Central memory CD8-positive, alpha-beta T cell (primary cell): ENCODE measurements around the gene CA6.

Experiments used
- ATAC-seq: fragments of 150-1000 bp; cut with Tn5 transposase; replicated peaks from 2 replicates; pipeline ENCODE4 v1.10.0; 2022; ENCODE audit warnings: mild to moderate bottlenecking, moderate FRiP score, moderate number of reproducible peaks; ENCODE audit not compliant: poor library complexity, severe bottlenecking; ENCODE audit errors: extremely low read depth
- DNase-seq, 2 donors: peaks; one replicate each; pipeline ENCODE4 v3.0.0; 2021; ENCODE audit warnings: low spot score in 2 of 2
- H3K27ac Mint-ChIP-seq: one replicate; pipeline ENCODE4 v1.8.0; 2022; ENCODE audit warnings: low read depth, mild to moderate bottlenecking, moderate library complexity, mixed read lengths
- H3K27me3 Mint-ChIP-seq: one replicate; pipeline ENCODE4 v1.8.0; 2022; ENCODE audit warnings: mixed read lengths
- H3K36me3 Mint-ChIP-seq: one replicate; pipeline ENCODE4 v1.8.0; 2022; ENCODE audit warnings: mild to moderate bottlenecking, moderate library complexity, mixed read lengths; ENCODE audit not compliant: insufficient read depth
- H3K4me1 Mint-ChIP-seq: one replicate; pipeline ENCODE4 v1.8.0; 2022; ENCODE audit warnings: mixed read lengths
- H3K4me3 Mint-ChIP-seq: one replicate; pipeline ENCODE4 v1.8.0; 2022; ENCODE audit warnings: mild to moderate bottlenecking, moderate library complexity, mixed read lengths
- H3K9me3 Mint-ChIP-seq: one replicate; pipeline ENCODE4 v1.8.0; 2022; ENCODE audit warnings: mixed read lengths

Gene CA6

GRCh38 chr1:9004700-9005394 is 59.2 kb downstream of the CA6 start:
- H3K9me3 Mint-ChIP-seq = no peaks in the 10 kb centered on the region
- H3K27ac Mint-ChIP-seq = no peak overlapping the region
- H3K4me3 Mint-ChIP-seq = no peak overlapping the region

GRCh38 chr1:9005395-9005708 is 59.7 kb downstream of the CA6 start:
- no peaks in the 10 kb centered on the region for H3K36me3 Mint-ChIP-seq
- H3K4me1 Mint-ChIP-seq = no peaks in the 10 kb centered on the region
- no peak overlapping the region for H3K27ac Mint-ChIP-seq
- H3K4me3 Mint-ChIP-seq = no peak overlapping the region
- DNase-seq = no peak
- H3K9me3 Mint-ChIP-seq = no peaks in the 10 kb centered on the region
- H3K27me3 Mint-ChIP-seq = peaks cover 14% of the 10 kb centered on the region
- ATAC-seq = no peak

More at GRCh38 chr1:9004700-9005394, 59.2 kb downstream of the CA6 start:
- H3K36me3 Mint-ChIP-seq = no peaks in the 10 kb centered on the region
- peaks cover 9% of the 10 kb centered on the region for H3K27me3 Mint-ChIP-seq
- ATAC-seq = peak; percentile 58
- H3K4me1 Mint-ChIP-seq = no peaks in the 10 kb centered on the region
- peak; percentile 53 to 74 for DNase-seq

GRCh38 chr1:9006956-9007615 is 61.4 kb downstream of the CA6 start:
- Mint-ChIP-seq H3K36me3 (no peaks in the 10 kb centered on the region), H3K27me3 (peaks cover 17% of the 10 kb centered on the region), H3K27ac (no peak overlapping the region), H3K9me3 (no peaks in the 10 kb centered on the region), H3K4me3 (no peak overlapping the region), H3K4me1 (no peaks in the 10 kb centered on the region)
- ATAC-seq (no peak), DNase-seq (no peak)

GRCh38 chr1:9008236-9008635 is 62.6 kb downstream of the CA6 start:
- no peaks in the 10 kb centered on the region for H3K4me1 Mint-ChIP-seq
- peaks cover 20% of the 10 kb centered on the region for H3K27me3 Mint-ChIP-seq
- no peak overlapping the region for H3K27ac Mint-ChIP-seq
- DNase-seq (no peak), ATAC-seq (no peak)
- H3K4me3 Mint-ChIP-seq = no peak overlapping the region
- H3K36me3 Mint-ChIP-seq = no peaks in the 10 kb centered on the region
- no peaks in the 10 kb centered on the region for H3K9me3 Mint-ChIP-seq

GRCh38 chr1:9009438-9010370 is 64.0 kb downstream of the CA6 start:
- no peaks in the 10 kb centered on the region for H3K4me1 Mint-ChIP-seq
- ATAC-seq (no peak), DNase-seq (no peak)
- H3K36me3 Mint-ChIP-seq = no peaks in the 10 kb centered on the region
- H3K9me3 Mint-ChIP-seq = no peaks in the 10 kb centered on the region
- peak overlapping the region; percentile 47 for H3K27ac Mint-ChIP-seq
- H3K27me3 Mint-ChIP-seq = peaks cover 29% of the 10 kb centered on the region
- no peak overlapping the region for H3K4me3 Mint-ChIP-seq

GRCh38 chr1:9010781-9011323 is 65.2 kb downstream of the CA6 start:
- DNase-seq = no peak
- Mint-ChIP-seq H3K27ac (peak overlapping the region; percentile 47), H3K36me3 (no peaks in the 10 kb centered on the region), H3K4me3 (no peak overlapping the region), H3K27me3 (peaks cover 31% of the 10 kb centered on the region), H3K9me3 (no peaks in the 10 kb centered on the region), H3K4me1 (no peaks in the 10 kb centered on the region)
- no peak for ATAC-seq

- ATAC-seq (no peak), DNase-seq (no peak)
- Mint-ChIP-seq H3K36me3 (no peaks in the 10 kb centered on the region), H3K27ac (no peak overlapping the region), H3K4me1 (no peaks in the 10 kb centered on the region), H3K9me3 (no peaks in the 10 kb centered on the region), H3K27me3 (peaks cover 53% of the 10 kb centered on the region), H3K4me3 (no peak overlapping the region)
Measured at GRCh38 chr1:9013819-9014218, 68.2 kb downstream of the CA6 start.

- no peak for ATAC-seq
- no peaks in the 10 kb centered on the region for H3K9me3 Mint-ChIP-seq
- peaks cover 59% of the 10 kb centered on the region for H3K27me3 Mint-ChIP-seq
- H3K4me1 Mint-ChIP-seq = no peaks in the 10 kb centered on the region
- H3K36me3 Mint-ChIP-seq = no peaks in the 10 kb centered on the region
- no peak overlapping the region for H3K27ac Mint-ChIP-seq
- DNase-seq = no peak
- no peak overlapping the region for H3K4me3 Mint-ChIP-seq
Measured at GRCh38 chr1:9014475-9015375, 69.1 kb downstream of the CA6 start.

GRCh38 chr1:9016455-9016854 is 70.8 kb downstream of the CA6 start:
- Mint-ChIP-seq H3K27me3 (peaks cover 53% of the 10 kb centered on the region), H3K27ac (no peak overlapping the region), H3K4me3 (no peak overlapping the region), H3K9me3 (no peaks in the 10 kb centered on the region), H3K4me1 (no peaks in the 10 kb centered on the region), H3K36me3 (no peaks in the 10 kb centered on the region)
- ATAC-seq (no peak), DNase-seq (no peak)

- no peak for DNase-seq
- Mint-ChIP-seq H3K27ac (no peak overlapping the region), H3K36me3 (no peaks in the 10 kb centered on the region), H3K4me3 (no peak overlapping the region), H3K9me3 (no peaks in the 10 kb centered on the region), H3K27me3 (peaks cover 46% of the 10 kb centered on the region), H3K4me1 (no peaks in the 10 kb centered on the region)
- ATAC-seq = no peak
Measured at GRCh38 chr1:9018333-9018732, 72.7 kb downstream of the CA6 start.

GRCh38 chr1:9019896-9020295 is 74.2 kb downstream of the CA6 start:
- Mint-ChIP-seq H3K27ac (peak overlapping the region; percentile 36), H3K36me3 (no peaks in the 10 kb centered on the region), H3K4me3 (no peak overlapping the region), H3K27me3 (peaks cover 36% of the 10 kb centered on the region), H3K9me3 (no peaks in the 10 kb centered on the region), H3K4me1 (no peaks in the 10 kb centered on the region)
- DNase-seq = no peak
- ATAC-seq = no peak

GRCh38 chr1:9020305-9020704 is 74.6 kb downstream of the CA6 start:
- H3K4me1 Mint-ChIP-seq = no peaks in the 10 kb centered on the region
- H3K9me3 Mint-ChIP-seq = no peaks in the 10 kb centered on the region
- peaks cover 36% of the 10 kb centered on the region for H3K27me3 Mint-ChIP-seq
- H3K27ac Mint-ChIP-seq = no peak overlapping the region
- H3K36me3 Mint-ChIP-seq = no peaks in the 10 kb centered on the region
- no peak overlapping the region for H3K4me3 Mint-ChIP-seq
- no peak for ATAC-seq
- no peak for DNase-seq
